Calu3 (cell line): Measurements from ENCODE around the gene MCTP1. TPM values are rescaled to one million over a fixed set of nuclear protein-coding genes. Genes with fewer than 3 reads are reported as not detected.

Experiments used
- BruUV-seq: library from RNA; stranded (reverse); fragments of 400-500 nt; replicated peaks from 2 replicates; lab custom pipeline; 2021; lab: Mats Ljungman, UMichigan
- CTCF ChIA-PET: fragments of 300-600 bp; sonication (Branson Sonifier 250); formaldehyde crosslinking; loops from one replicate; lab custom pipeline; 2022; ENCODE audit warnings: antibody characterized with exemption; lab: Charles Lee
- DNase-seq: peaks from one replicate; pipeline ENCODE4 v3.0.0; 2022
- H3K27ac Mint-ChIP-seq: one replicate; pipeline ENCODE4 v1.8.0; 2022; ENCODE audit warnings: mixed read lengths; ENCODE audit not compliant: unreplicated experiment
- H3K27me3 Mint-ChIP-seq: one replicate; pipeline ENCODE4 v1.8.0; 2022; ENCODE audit warnings: mixed read lengths; ENCODE audit not compliant: unreplicated experiment
- H3K36me3 Mint-ChIP-seq: one replicate; pipeline ENCODE4 v1.8.0; 2022; ENCODE audit warnings: mild to moderate bottlenecking, moderate library complexity, mixed read lengths; ENCODE audit not compliant: insufficient read depth, unreplicated experiment
- H3K4me1 Mint-ChIP-seq: one replicate; pipeline ENCODE4 v1.8.0; 2022; ENCODE audit warnings: mild to moderate bottlenecking, low read depth, mixed read lengths; ENCODE audit not compliant: unreplicated experiment
- H3K4me3 Mint-ChIP-seq: one replicate; pipeline ENCODE4 v1.8.0; 2022; ENCODE audit warnings: mild to moderate bottlenecking, low read depth, moderate library complexity, mixed read lengths; ENCODE audit not compliant: unreplicated experiment
- H3K9me3 Mint-ChIP-seq: one replicate; pipeline ENCODE4 v1.8.0; 2022; ENCODE audit warnings: low read depth, mixed read lengths; ENCODE audit not compliant: unreplicated experiment
- intact Hi-C: fragments of 100-400 bp; cut with micrococcal nuclease; formaldehyde crosslinking; loops from one replicate; pipeline ENCODE4 v1.10.0; 2022; ENCODE audit not compliant: unreplicated experiment
- total RNA-seq: library from RNA; stranded (reverse); gene quantifications from 2 replicates; pipeline ENCODE4 v1.2.3, GENCODE V29; 2022
- TF ChIP-seq, protein P1 (sequence below): fragments of 200-600 bp; IDR thresholded peaks from one replicate; pipeline ENCODE4 v1.8.0; 2022; ENCODE audit warnings: antibody characterized with exemption; ENCODE audit not compliant: unreplicated experiment

The MCTP1 gene
- total RNA-seq, 1 experiment from 2014 or later: 28.4 TPM

DNA sequence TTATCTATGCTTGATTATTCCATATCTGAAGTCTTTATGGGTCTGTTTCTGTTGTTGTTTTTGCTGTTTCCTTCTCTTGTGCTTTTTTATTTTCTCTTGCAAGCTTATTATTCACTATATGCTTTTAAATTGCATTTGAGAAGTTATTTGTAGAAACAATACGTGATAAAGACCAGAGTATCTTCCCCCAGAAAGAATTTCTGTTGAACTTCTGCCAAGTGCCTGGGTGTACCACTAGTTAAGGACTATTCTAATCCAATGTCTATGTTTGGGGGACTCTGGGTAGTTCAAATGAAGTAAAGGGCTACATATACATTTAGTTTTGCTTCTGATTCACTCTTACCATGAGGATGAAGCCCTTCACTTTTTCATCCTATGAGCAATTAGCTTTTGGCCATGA is 612.1 kb downstream of the MCTP1 start:
- H3K9me3 Mint-ChIP-seq: no peaks in the 10 kb centered on the region

DNA sequence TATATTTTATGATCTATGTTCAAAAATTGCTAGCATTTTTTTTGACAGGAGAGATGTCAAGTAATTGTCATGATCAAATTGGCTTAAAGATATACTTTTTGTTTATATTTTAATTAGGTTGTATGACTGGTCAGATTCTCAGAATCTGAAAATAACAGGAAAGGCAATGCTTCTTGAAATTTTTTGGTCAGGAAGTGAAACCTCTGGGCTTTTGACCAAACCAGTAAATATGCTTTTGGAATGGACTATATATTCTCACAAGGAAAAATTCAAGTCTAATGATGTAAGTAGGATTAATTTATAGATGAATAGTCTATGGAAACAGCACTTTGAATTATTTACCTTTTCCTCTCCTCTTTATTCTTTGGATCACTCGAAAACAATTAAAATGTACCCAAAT is 614.2 kb downstream of the MCTP1 start:
- CTCF ChIA-PET: no interaction called here
- no TSS peak for BruUV-seq
- DNase-seq: no peak
- Mint-ChIP-seq H3K27ac (no peak overlapping the region), H3K27me3 (no peaks in the 10 kb centered on the region), H3K36me3 (peaks cover 6% of the 10 kb centered on the region), H3K4me3 (no peak overlapping the region), H3K9me3 (no peaks in the 10 kb centered on the region), H3K4me1 (peaks cover 8% of the 10 kb centered on the region)
- TF ChIP-seq, protein P1, sequence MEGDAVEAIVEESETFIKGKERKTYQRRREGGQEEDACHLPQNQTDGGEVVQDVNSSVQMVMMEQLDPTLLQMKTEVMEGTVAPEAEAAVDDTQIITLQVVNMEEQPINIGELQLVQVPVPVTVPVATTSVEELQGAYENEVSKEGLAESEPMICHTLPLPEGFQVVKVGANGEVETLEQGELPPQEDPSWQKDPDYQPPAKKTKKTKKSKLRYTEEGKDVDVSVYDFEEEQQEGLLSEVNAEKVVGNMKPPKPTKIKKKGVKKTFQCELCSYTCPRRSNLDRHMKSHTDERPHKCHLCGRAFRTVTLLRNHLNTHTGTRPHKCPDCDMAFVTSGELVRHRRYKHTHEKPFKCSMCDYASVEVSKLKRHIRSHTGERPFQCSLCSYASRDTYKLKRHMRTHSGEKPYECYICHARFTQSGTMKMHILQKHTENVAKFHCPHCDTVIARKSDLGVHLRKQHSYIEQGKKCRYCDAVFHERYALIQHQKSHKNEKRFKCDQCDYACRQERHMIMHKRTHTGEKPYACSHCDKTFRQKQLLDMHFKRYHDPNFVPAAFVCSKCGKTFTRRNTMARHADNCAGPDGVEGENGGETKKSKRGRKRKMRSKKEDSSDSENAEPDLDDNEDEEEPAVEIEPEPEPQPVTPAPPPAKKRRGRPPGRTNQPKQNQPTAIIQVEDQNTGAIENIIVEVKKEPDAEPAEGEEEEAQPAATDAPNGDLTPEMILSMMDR: no peak
- intact Hi-C loops: no loop called here

More for the DNA sequence above, 612.1 kb downstream of the MCTP1 start:
- intact Hi-C loops: loop anchor here (1.0 kb wide), 1 partner anchor 39 kb away; no protein-coding TSS in a partner anchor
- CTCF ChIA-PET: interaction anchor here (0.6 kb wide), 1 partner anchor 996 kb away, joined by 3 read pairs; no protein-coding TSS in a partner anchor
- Mint-ChIP-seq H3K27me3 (no peaks in the 10 kb centered on the region), H3K27ac (no peak overlapping the region), H3K4me3 (no peak overlapping the region), H3K36me3 (peaks cover 6% of the 10 kb centered on the region), H3K4me1 (peaks cover 8% of the 10 kb centered on the region)
- BruUV-seq: no TSS peak
- DNase-seq: no peak
- TF ChIP-seq, protein P1: no peak

DNA sequence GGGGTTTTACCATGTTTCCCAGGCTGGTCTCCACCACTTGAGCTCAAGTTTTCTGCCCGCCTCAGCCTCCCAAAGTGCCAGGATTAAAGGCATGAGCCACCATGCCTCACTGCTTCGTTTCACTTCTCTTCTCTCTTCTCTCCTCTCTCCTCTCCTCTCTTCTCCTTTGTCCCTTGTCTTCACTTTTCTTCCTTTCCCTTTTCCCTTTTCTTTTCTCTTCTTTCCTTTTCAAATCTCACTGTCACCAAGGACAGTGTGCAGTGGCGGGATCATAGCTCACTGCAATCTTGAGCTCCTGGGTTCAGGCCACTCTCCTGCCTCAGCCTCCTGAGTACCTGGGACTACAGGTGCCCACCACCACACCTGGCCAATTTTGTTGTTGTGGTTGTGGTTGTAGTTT is 617.0 kb downstream of the MCTP1 start:
- H3K9me3 Mint-ChIP-seq: no peaks in the 10 kb centered on the region
- no peak for DNase-seq
- no peak overlapping the region for H3K4me3 Mint-ChIP-seq
- no peak overlapping the region for H3K27ac Mint-ChIP-seq
- TF ChIP-seq, protein P1: no peak
- no TSS peak for BruUV-seq
- intact Hi-C loops: no loop called here
- H3K36me3 Mint-ChIP-seq: peaks cover under 1% of the 10 kb centered on the region
- CTCF ChIA-PET: no interaction called here
- H3K4me1 Mint-ChIP-seq: no peaks in the 10 kb centered on the region
- no peaks in the 10 kb centered on the region for H3K27me3 Mint-ChIP-seq

DNA sequence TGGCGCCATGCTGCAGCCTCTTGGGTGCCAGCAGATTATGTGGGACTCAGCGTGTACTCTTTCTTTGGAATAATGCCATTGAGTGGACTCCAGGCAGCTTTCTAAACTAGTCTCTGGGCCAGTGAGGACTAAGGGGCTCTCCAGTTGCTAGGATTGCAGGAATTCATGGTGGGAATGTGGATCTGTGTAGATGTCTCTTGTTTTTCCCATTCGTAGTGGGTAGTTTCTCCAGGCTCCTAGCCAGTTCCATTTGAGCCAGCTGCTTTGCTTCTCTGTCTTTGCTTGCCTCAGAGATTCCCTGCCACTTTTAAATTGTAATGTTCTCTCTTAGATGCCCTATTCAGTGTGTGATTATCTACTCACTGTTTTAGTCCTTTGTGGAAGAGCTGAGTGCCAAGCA is 623.8 kb downstream of the MCTP1 start:
- no TSS peak for BruUV-seq
- H3K4me1 Mint-ChIP-seq: no peaks in the 10 kb centered on the region
- CTCF ChIA-PET: no interaction called here
- no peak overlapping the region for H3K27ac Mint-ChIP-seq
- no peaks in the 10 kb centered on the region for H3K27me3 Mint-ChIP-seq
- H3K36me3 Mint-ChIP-seq: no peaks in the 10 kb centered on the region
- no peak for DNase-seq
- TF ChIP-seq, protein P1: no peak
- intact Hi-C loops: no loop called here
- H3K4me3 Mint-ChIP-seq: no peak overlapping the region
- peaks cover 12% of the 10 kb centered on the region for H3K9me3 Mint-ChIP-seq
